ENCODE results near the gene GZF1.
"Not testable (repeated sequence)": the region's sequence is repeated elsewhere in the genome, so short reads cannot be mapped to it uniquely, and the experiment has no call there.

Gene GZF1

DNA sequence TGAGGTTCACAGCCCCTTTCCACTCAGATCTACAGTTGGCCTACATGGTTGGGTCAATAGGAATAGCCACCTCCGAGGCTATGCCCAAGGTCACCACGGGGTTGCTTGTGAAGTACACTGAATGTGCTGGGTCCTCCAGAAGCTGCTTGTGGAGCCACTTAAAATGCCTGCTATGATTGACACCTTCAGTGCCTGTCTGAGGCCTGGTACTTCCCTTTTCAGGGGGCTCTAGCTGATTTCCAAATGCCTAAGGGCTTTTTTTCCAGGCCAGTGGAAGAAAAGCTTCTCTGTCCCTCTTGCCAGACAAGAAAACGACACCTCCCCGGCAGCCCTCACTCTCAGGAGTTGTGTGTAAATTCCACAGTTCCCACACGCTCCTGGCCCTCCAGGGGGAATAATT, 17.6 kb upstream of the GZF1 start:
- TF ChIP-seq, protein P1, sequence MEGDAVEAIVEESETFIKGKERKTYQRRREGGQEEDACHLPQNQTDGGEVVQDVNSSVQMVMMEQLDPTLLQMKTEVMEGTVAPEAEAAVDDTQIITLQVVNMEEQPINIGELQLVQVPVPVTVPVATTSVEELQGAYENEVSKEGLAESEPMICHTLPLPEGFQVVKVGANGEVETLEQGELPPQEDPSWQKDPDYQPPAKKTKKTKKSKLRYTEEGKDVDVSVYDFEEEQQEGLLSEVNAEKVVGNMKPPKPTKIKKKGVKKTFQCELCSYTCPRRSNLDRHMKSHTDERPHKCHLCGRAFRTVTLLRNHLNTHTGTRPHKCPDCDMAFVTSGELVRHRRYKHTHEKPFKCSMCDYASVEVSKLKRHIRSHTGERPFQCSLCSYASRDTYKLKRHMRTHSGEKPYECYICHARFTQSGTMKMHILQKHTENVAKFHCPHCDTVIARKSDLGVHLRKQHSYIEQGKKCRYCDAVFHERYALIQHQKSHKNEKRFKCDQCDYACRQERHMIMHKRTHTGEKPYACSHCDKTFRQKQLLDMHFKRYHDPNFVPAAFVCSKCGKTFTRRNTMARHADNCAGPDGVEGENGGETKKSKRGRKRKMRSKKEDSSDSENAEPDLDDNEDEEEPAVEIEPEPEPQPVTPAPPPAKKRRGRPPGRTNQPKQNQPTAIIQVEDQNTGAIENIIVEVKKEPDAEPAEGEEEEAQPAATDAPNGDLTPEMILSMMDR (IDR thresholded peaks at IDR 0.05; ENCODE audit: insufficient read depth, missing control alignments), result no peak
- no peak for FAIRE-seq
- no peak for DNase-seq (ENCODE audit: insufficient read length, low spot score)

DNA sequence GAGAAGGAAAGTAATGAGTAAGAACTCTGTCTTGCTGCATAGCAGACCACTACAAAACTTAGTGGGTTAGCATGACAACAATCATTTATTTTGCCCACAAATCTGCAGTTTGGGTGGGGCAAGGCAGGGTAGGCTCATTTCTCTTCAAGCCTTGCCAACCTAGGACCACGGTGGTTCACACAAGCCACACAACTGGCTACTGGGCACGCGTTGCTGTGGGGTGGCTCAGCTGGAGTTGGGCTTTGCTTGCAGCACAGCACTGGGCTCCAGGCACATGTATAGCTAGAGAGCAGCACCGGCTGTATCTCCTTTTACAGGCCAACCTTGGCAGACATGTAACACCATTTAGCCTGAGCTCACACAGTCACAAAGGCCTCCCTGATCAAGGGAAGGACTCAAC, 16.0 kb upstream of the GZF1 start:
- FAIRE-seq, result no peak
- TF ChIP-seq, protein P1 (IDR thresholded peaks at IDR 0.05; ENCODE audit: insufficient read depth, missing control alignments), result no peak
- DNase-seq (ENCODE audit: insufficient read length, low spot score), result no peak

GRCh38 chr20:23347791-23348190, 14.2 kb upstream of the GZF1 start:
- DNase-seq (ENCODE audit: insufficient read length, low spot score) (no peak), FAIRE-seq (no peak)
- TF ChIP-seq, protein P1 (IDR thresholded peaks at IDR 0.05; ENCODE audit: insufficient read depth, missing control alignments), result no peak

DNA sequence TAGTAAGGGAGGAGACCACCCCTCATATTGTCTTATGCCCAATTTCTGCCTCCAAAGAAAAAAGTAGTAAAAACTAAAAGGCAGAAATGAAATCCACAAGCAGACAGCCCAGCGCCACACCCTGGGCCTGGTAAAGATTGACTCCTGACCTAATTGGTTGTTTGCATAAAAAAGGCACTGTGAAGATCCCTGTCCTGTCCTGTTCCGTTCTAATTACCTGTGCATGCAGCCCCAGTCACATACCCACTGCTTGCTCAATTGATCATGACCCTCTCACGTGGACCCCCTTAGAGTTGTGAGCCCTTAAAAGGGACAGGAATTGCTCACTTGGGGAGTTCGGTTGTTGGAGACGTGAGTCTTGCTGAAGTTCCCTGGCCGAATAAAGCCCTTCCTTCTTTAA, 13.5 kb upstream of the GZF1 start:
- FAIRE-seq; DNase-seq (ENCODE audit: insufficient read length, low spot score): not testable (repeated sequence)

GRCh38 chr20:23349338-23350195, 12.4 kb upstream of the GZF1 start:
- TF ChIP-seq, protein P1 (IDR thresholded peaks at IDR 0.05; ENCODE audit: insufficient read depth, missing control alignments), result peak; percentile 31
- DNase-seq (ENCODE audit: insufficient read length, low spot score), result no peak
- FAIRE-seq, result no peak

DNA sequence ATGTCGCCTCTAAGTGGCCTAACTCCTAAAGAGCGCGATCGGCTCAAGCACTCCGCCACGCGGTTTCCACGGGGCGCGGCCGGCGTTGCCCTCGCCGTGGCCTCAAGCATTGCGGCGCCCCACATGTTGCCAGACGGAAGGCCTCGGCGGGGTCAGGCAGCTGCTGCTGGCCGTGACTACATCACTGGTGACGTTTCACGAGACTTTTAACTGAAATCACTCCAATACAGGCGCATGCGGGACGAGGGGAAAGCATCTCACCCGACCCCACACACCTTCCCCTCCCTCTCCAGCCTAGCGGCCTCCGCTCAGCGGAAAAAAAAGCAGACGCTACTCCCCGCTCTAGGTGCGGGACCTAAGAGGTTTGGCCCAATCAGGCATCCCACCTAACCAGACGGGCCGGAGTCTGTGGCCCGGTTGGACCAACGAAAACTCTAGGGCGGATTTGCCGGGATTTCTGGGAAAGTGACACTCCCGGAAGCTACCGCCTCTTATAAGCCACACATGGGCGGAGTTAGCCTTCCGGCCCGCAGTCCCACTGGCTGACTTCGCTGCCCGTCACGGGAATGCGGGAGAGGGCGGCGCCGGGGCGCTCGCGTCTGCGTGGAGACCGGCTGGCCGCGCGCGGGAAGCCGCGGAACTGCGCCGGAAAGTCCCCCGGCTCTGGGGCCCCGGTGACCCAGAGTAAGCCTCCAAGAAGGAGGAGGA, 11.6 kb upstream of the GZF1 start, which contains the start of gene NXT1:
NXT1 (plus strand) TSS at position 596 of the 708 bp plus-strand sequence. CDS start 3,251 bp downstream, outside the sequence.
- TF ChIP-seq, protein P1 (IDR thresholded peaks at IDR 0.05; ENCODE audit: insufficient read depth, missing control alignments), result no peak
- no peak for FAIRE-seq

DNA sequence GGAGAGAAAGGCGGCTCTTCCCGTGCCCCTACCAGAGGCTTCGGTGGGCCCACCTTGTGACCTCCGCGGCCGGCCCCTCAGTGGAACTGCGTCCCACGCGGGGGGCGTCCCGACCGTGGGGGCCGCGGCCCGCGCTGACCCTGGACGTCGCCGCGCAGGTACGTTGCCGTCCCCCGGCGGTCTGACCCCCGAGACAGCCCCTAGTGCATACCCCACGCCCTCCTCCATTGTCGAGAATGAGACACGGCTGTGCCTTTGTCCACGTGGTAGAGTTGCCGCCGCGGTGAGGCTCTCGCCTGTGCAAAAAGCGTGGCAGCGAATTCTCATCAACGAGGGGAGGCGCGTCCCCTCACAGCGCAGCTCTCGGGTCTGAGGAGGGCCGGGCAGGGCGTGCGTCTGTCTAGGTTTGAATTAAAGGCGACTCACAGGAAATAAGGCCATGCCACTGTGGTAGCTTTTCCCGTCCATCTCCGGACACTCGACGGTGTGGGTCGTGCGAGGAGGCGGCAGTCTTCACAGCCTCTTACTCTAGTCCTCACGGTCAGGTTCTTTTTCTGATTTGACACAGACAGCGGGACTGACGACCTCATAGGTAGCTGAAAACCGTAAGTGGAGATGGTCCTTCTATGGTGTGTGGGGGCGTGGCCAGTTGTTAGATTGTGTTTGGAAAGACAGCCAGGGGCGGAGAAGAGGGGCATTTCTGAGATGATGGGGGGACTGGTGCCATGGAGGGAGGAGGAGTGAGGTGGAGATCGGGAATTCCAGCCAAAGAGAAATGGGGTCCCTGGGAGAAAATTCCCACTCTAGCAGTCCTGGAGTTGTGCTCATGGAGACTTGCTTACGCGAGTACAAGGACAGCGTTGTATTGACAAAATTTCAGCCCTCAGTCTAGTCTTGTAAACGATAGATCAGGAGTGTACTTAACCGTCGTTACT, 10.8 kb upstream of the GZF1 start:
- DNase-seq (ENCODE audit: insufficient read length, low spot score), result no peak
- TF ChIP-seq, protein P1 (IDR thresholded peaks at IDR 0.05; ENCODE audit: insufficient read depth, missing control alignments), result no peak
- no peak for FAIRE-seq

More for the DNA sequence above, 11.6 kb upstream of the GZF1 start, which contains the start of gene NXT1:
- DNase-seq (ENCODE audit: insufficient read length, low spot score), result peak; percentile 35

Data from D721Med (cell line).